RWPE1 (cell line): ENCODE results near the gene FGF14.

ENCODE experiments used
- CTCF ChIA-PET: fragments of 350-600 bp; sonication (Branson Sonifier 250); formaldehyde crosslinking; extraction: SDS; loops from one replicate; lab custom pipeline; 2021; lab: Yijun Ruan, JAX
- POLR2A ChIA-PET: fragments of 400-600 bp; formaldehyde crosslinking; extraction: SDS; loops from one replicate; lab custom pipeline; 2020; ENCODE audit warnings: antibody characterized with exemption; ENCODE audit not compliant: low non-redundant PET; lab: Yijun Ruan, JAX
- DNase-seq: peaks from one replicate; pipeline ENCODE4 v3.0.0; 2012; ENCODE audit warnings: low spot score
- H3K27ac ChIP-seq: fragments of 450-650 bp; 2 replicates; pipeline ENCODE4 v1.5.1; 2017
- TF ChIP-seq, protein P1 (sequence below): fragments of 450-650 bp; conservative IDR thresholded peaks from 2 replicates; pipeline ENCODE4 v1.5.1; 2017; ENCODE audit warnings: low read depth, mild to moderate bottlenecking

The FGF14 gene

GRCh38 chr13:101712026-101712348 lies 689.9 kb downstream of the FGF14 start:
- ChIA-PET CTCF (no interaction called here), POLR2A (interaction anchor here (0.6 kb wide), 1 partner anchor 324 kb away, joined by 3 read pairs; no protein-coding TSS in a partner anchor)
- H3K27ac ChIP-seq, result no peak overlapping the region
- no peak for DNase-seq
- TF ChIP-seq, protein P1, sequence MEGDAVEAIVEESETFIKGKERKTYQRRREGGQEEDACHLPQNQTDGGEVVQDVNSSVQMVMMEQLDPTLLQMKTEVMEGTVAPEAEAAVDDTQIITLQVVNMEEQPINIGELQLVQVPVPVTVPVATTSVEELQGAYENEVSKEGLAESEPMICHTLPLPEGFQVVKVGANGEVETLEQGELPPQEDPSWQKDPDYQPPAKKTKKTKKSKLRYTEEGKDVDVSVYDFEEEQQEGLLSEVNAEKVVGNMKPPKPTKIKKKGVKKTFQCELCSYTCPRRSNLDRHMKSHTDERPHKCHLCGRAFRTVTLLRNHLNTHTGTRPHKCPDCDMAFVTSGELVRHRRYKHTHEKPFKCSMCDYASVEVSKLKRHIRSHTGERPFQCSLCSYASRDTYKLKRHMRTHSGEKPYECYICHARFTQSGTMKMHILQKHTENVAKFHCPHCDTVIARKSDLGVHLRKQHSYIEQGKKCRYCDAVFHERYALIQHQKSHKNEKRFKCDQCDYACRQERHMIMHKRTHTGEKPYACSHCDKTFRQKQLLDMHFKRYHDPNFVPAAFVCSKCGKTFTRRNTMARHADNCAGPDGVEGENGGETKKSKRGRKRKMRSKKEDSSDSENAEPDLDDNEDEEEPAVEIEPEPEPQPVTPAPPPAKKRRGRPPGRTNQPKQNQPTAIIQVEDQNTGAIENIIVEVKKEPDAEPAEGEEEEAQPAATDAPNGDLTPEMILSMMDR, result no peak

DNA sequence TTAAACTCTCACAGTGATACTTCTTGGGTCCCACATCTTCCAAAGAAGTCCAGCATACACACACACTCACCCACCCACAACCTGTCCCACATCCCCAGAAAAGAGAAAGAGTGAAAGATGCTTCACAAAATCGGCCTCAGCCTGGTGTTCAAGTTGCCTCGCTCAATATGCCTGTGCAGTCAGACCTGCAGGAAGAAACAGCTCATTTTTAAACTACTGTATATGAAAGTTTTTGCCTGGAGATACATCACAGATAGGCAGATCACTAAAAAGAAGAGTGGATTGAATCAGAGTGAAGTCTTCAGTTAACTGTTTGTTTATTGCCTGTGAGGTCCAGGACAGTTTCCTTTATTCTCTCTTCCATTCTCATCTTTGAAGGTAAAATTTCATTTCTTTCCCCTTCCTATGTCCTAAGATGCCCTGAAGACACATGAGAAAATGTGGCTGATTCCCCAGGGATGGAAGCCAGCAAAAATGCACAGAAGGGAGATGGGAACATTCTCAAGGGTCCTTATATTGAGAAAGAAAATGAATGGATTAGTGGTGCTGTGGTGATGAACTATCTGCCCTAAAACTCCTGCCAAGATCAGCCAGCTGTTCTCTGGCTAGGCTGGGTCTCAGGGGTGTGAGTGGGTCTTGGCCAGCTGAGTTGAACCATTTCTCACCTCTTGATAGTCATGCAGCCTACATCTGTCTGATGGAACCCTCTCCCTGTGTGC lies 690.4 kb downstream of the FGF14 start:
- DNase-seq, result no peak
- ChIA-PET CTCF (no interaction called here), POLR2A (no interaction called here)
- TF ChIP-seq, protein P1, result no peak
- no peak overlapping the region for H3K27ac ChIP-seq

- CTCF ChIA-PET, result no interaction called here
- TF ChIP-seq, protein P1, result no peak
- DNase-seq, result no peak
- POLR2A ChIA-PET, result no interaction called here
- H3K27ac ChIP-seq, result no peak overlapping the region
Observed at GRCh38 chr13:101709952-101710351, 691.9 kb downstream of the FGF14 start.

GRCh38 chr13:101708115-101708514 lies 693.7 kb downstream of the FGF14 start:
- no peak overlapping the region for H3K27ac ChIP-seq

GRCh38 chr13:101707659-101708058 lies 694.2 kb downstream of the FGF14 start:
- H3K27ac ChIP-seq, result no peak overlapping the region
- TF ChIP-seq, protein P1, result no peak
- POLR2A ChIA-PET, result no interaction called here
- CTCF ChIA-PET, result interaction anchor here (0.6 to 0.7 kb wide), 2 partner anchors 155 to 349 kb away, joined by 3 read pairs; no protein-coding TSS in a partner anchor
- DNase-seq, result no peak

More at GRCh38 chr13:101708115-101708514, 693.7 kb downstream of the FGF14 start:
- POLR2A ChIA-PET, result no interaction called here
- TF ChIP-seq, protein P1, result no peak
- CTCF ChIA-PET, result interaction anchor here (0.7 kb wide), 1 partner anchor 155 kb away, joined by 3 read pairs; no protein-coding TSS in a partner anchor
- DNase-seq, result no peak

DNA sequence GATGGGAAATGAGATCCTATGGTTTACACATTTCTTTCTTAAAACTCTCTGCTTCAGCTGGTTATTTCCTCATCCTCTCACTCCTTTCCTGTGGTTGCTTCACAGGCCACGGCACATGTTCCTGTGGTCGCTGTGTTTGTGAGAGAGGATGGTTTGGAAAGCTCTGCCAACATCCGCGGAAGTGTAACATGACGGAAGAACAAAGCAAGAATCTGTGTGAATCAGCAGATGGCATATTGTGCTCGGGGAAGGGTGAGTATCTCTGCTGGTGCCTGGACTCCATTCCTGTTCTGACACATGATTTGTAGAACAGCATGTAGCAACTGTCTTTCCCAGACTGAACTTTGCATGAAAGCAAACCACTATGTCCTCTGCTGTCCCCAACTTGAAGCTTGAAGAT lies 695.2 kb downstream of the FGF14 start:
- DNase-seq, result peak; percentile 46
- ChIA-PET POLR2A (no interaction called here), CTCF (interaction anchor here (0.6 to 0.9 kb wide), 2 partner anchors 517 to 562 kb away, joined by 3 to 4 read pairs; no protein-coding TSS in a partner anchor)
- H3K27ac ChIP-seq, result peak overlapping the region; percentile 39; the same call in 1 of the 2 replicates
- TF ChIP-seq, protein P1, result no peak
